GM19438 (cell line): ENCODE results near the gene MME.

Experiments used
- ATAC-seq: cut with Tn5 transposase; IDR thresholded peaks from one replicate; pipeline ENCODE4 v1.9.1; 2021; ENCODE audit warnings: low read depth; ENCODE audit not compliant: unreplicated experiment

The MME gene

GRCh38 chr3:155135003-155135402, 54.9 kb downstream of the MME start:
- no peak for ATAC-seq

DNA sequence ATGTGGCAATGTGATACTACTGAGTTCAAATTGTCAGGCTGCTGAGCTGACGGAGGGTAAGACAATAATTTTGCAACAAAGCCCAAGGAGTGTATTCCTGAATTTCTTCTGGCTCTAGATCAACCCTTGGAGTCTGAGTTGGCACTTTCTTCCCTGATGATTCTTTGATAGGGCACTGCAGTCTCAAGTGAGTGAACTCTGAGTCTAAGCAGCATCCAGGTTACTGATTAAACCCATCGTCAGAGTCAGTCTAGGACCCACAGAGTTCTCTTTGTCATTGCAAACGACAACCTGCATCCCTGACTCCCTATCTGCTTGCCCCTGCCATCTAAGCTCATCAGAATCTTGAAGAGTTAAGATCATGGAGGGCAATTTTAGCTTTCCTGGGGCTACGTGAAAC, 58.6 kb downstream of the MME start:
- ATAC-seq, result no peak

DNA sequence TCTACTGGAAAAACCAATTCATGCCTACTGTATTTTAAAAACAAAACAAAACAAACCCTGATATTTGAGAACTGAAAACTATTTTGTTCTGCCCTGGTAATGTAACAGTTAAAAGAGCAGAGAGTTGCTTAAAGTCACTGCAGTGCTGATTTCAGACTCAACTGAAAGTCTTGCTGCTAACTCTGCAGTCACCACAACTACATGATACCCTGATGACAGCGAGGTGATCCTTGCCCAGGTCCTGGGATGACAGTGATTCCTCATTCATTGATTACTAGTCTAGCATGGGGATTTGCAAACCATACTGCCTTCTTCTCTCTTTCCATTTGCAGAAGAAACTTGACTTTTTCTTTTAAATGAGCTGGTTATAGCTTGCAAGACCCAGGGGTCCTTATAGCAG, 67.5 kb downstream of the MME start:
- no peak for ATAC-seq

- no peak for ATAC-seq
Observed at GRCh38 chr3:155149494-155149893, 69.4 kb downstream of the MME start.

GRCh38 chr3:155153242-155154186, 73.4 kb downstream of the MME start:
- ATAC-seq, result no peak

- no peak for ATAC-seq
Observed at GRCh38 chr3:155154255-155154654, 74.1 kb downstream of the MME start.

GRCh38 chr3:155158346-155159037, 78.4 kb downstream of the MME start:
- ATAC-seq, result no peak

GRCh38 chr3:155159301-155159700, 79.2 kb downstream of the MME start:
- no peak for ATAC-seq

- no peak for ATAC-seq
Observed at GRCh38 chr3:155161640-155162292, 81.6 kb downstream of the MME start.

- ATAC-seq, result no peak
Observed at GRCh38 chr3:155164306-155164705, 84.2 kb downstream of the MME start.

DNA sequence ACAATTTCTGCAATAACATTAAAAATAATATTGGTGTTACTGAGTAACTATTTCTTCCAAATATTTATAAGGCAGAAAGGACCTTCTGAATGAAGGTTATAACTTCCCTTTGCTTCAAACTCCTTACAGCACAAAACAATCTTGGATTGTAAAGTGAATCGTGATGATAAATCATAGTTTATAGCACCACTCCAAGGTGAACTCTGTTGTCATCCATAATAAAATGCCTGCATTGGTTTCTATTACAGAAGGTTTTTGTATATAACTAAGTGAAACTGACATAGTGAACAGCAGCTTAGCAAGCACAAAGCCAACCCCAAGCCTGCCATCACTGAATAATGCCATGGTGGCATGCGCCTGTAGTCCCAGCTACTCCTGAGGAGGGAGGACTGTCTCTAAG, 86.3 kb downstream of the MME start:
- ATAC-seq, result no peak

- no peak for ATAC-seq
Observed at GRCh38 chr3:155169197-155169596, 89.1 kb downstream of the MME start.

DNA sequence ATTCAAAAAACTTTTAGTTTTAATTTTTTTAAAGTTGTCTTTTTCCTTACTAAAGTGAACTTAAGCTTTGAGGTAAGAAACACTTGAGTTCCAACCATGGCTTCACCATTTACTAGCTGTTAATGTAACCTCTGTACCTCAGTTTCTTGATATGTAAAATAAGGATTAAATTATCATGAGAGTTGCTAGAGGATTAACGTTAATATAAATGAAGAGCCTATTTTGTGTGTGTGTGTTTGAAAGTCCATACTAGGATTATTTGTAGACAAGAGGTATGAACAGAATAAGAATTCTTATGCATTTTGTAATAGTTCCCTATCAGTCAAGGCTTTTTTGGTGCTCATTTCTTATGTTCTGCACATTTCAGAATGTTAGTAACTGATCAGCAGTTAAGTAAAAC, 93.7 kb downstream of the MME start:
- ATAC-seq, result no peak

- no peak for ATAC-seq
Observed at GRCh38 chr3:155178810-155179436, 98.8 kb downstream of the MME start.

DNA sequence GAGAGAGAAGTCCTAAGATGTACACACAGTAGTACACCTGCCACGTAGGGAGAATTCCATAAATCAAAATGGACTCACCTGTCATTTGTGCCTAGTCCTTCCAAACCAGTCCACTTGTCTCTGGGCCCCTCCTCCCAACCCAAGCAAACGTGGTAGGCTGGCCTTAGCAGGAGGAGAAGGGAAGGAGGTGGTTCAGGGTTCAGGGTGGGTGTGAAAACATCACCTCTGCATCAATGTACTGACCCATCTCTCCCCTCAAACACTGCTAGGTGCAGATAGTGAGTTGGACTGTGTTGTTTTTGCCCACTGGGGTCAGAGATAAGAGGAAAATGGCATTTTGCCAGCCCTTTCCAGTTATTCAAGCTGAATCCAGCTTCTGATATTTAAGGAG, 99.3 kb downstream of the MME start:
- no peak for ATAC-seq

- no peak for ATAC-seq
Observed at GRCh38 chr3:155179966-155180757, 100.0 kb downstream of the MME start.

GRCh38 chr3:155182467-155182866, 102.3 kb downstream of the MME start:
- no peak for ATAC-seq

DNA sequence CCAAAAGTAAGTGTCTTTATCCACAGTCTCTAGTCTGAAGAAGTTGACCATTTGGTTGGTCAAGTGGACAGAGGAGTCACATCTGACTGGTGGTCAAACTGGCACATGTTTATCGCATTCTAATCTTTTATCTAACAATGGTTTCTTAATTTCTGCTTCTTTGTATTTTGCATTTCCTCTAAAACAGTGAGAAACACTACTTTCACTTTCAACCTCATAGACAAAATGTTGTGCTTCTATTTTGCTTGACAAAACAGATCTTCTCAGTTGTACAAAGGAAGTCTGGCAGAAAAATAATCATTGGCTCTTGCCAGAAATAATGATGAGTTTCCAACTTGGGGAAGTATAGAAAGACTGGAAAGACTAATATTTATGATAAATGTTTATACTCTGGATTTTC, 103.9 kb downstream of the MME start:
- no peak for ATAC-seq

DNA sequence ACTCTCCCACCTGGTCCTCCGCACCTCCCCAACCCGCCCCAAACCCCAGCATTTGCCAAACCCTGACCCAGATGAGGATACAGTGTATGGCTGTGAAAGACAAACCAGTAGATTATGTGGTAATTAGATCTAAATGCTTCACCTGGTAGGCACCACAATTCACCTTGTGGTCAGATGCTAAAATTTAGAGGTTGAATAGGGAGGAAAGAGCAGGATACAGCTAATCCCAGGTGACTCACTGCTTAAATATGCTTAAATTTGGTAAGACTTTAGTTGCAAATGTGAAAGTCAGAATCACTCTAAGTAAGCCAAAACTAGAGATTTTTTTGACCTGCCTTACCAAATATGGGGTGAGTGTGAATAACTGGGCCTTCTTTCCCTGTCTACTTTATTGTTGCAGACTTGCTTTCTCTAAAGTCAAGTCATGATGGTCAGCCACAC, 105.5 kb downstream of the MME start:
- ATAC-seq, result no peak

- no peak for ATAC-seq
Observed at GRCh38 chr3:155188031-155188430, 107.9 kb downstream of the MME start.
